GM15510 (cell line): ENCODE results near the gene SLX4IP.

Experiments used
- POLR2A ChIP-seq: IDR thresholded peaks from 3 replicates; pipeline ENCODE4 v1.6.1; 2011; ENCODE audit warnings: borderline replicate concordance; ENCODE audit not compliant: insufficient read length; ENCODE audit errors: extremely low read depth

Gene SLX4IP

DNA sequence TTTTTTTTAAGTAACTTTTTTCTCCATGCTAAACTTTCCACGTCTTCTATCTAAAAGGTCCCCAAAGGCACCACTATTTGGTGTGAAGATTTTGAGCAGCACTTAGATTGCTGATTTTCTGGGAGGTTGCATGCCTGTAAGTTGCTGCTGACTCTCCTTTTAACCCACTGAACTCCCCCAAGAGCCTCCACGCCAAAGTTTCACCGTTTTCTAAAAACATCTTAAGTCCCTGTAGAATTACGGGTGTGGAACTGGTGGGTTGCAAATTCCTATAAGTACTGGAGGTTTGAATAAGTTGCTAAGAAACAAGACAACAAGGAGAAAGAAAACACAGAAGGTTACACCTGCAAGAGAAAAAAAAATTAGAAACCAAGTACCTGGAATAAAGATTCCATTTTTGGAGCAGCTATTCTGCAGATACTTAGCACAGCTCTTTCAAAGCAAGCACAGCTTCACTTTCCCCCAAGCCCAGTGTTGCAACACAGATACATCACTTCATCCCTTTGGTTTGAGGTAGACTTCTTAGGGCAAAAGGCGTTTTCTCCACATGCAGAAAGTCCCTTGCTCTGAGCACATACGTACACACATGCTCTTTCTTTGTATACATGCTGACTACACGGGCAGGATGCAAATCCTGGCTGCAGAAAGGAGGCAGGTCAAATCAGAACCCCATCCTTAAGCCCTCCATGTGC is 233.7 kb downstream of the SLX4IP start:
- no peak for TF ChIP-seq POLR2A

- no peak for TF ChIP-seq POLR2A
These were observed 234.8 kb downstream of the SLX4IP start for GRCh38 chr20:10669843-10670446.

DNA sequence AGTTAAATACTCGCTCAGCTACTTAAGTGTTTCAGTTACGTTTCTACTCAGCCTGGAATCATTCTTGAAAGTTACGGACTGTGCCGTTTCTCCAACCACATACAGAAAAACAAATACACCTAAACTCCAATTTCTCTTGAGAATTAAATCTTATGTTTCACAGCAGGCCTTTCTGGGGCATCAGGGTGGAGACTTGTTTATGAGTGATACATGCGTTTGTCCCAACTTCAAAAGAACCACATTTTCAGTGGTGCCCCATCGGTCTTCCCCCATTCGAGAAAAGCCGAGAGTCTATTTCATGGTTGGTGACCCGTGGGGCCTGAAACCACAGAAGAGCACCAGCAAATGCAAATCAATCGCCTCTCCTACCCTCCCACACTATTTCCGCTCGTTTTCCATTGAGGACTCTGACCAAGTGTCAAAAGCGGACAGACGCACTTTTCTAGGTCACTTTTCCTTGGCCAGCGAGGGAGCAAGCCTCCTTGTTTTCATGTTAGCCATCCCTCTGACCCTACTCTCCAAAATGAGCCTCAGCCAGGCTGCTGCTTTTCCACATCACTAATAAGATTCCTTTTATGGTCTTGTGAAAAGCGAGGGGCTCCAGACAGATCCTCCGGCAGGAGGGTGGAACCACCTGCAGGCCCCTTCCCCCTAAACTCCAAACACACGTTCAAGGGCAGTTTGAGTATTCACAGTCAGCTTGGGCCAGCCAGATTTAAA is 235.6 kb downstream of the SLX4IP start:
- no peak for TF ChIP-seq POLR2A

- no peak for TF ChIP-seq POLR2A
These were observed 236.3 kb downstream of the SLX4IP start for GRCh38 chr20:10671221-10671918.

GRCh38 chr20:10671919-10672623 is 237.0 kb downstream of the SLX4IP start:
- no peak for TF ChIP-seq POLR2A

DNA sequence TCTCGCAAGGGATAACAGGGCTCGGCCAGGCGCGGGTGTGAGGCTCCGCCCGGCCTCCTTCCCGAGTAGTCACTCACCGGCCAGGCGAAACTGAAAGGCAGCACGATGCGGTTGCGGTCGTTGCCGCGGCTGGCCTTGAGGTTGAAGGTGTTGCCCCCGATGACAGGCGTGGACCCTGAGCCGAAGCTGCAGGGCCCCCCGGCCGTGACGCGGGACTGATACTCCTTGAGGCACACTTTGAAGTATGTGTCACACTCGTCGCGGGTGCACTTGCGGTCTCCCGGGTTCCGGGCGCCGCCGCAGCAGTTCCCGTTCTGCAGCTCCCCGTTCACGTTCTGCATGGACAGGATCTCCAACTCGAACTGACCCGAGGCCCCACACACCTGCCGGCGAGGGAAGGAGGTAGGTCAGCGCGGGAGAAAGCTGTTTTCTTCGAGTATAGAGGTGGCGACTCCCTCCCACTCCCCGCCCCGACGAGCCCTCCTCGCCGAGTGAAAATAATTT is 237.6 kb downstream of the SLX4IP start:
- peak; percentile 14 for TF ChIP-seq POLR2A

DNA sequence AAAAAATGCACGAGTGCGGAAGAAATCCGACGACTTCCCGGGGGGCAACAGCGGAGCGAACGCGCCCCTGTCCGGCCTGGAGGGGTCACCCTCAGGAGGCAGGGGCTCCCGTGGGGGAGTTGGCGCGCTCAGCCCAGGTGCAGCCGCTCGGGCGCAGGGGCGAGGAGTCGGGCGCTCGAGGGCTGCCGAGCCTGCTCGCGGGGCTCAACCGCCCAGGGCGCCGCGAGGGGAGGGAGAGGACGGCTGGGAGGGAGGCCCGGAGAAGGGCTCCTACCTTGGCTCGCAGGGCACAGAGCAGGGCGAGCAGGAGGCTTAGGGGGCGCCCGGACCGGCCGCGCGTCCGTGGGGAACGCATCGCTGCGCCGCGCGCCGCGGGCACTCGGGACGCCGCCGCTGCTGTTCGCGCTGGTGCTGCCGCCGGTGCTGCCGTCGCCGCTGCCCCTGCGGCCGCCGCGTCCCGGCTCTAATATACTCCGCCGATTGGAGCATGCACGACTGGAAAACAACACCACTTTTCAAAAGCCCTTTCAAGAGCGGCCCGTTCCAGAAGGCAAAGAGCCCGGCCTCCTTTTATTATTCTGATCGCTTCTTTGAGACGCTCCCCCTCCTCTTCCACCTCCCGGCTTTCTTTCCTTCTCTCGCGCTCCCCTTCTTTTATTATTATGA is 238.2 kb downstream of the SLX4IP start:
- TF ChIP-seq POLR2A = peak; percentile 2

GRCh38 chr20:10673842-10674683 is 239.0 kb downstream of the SLX4IP start, which contains the start of gene JAG1:
TSS of gene JAG1 (minus strand) at chr20:10673999. CDS start at chr20:10673530, 469 bp downstream.
- peak; percentile 77 for TF ChIP-seq POLR2A

DNA sequence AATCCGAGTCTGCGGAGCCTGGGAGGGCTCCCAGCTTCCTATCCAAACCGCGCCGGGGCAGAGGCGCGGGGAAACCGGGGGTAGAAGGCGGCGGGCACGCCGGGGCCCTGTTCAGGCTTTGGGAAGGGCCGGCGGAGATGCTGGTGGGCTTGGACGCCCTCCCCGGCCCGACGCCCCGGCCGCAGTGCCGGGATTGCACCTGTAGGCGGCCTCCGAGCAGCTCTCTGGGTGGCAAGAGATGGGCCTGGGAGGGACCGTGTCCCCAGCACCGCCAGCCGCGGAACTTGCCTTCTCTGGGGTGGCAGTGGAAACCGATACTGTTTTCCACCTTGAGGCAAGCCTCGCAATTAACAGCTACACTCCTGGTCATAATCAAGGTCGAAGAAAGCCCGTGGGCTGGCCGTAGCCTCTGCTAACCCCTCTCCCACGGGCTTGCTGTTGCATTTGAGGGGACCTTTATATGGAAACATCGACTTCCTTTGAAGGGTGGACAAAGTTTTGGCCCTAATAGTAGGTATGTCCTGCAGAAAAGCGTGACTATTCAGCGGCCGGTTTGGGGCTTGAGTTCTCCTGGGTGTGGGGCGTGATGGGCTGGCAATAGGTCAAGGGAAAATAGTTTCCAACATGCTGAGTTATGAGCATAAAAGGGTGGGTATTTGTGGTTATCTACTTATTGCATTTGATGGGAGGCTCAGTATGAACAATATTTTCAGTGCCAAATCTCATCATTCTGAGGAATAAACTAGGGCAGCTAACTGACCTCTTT is 239.8 kb downstream of the SLX4IP start:
- TF ChIP-seq POLR2A = no peak

DNA sequence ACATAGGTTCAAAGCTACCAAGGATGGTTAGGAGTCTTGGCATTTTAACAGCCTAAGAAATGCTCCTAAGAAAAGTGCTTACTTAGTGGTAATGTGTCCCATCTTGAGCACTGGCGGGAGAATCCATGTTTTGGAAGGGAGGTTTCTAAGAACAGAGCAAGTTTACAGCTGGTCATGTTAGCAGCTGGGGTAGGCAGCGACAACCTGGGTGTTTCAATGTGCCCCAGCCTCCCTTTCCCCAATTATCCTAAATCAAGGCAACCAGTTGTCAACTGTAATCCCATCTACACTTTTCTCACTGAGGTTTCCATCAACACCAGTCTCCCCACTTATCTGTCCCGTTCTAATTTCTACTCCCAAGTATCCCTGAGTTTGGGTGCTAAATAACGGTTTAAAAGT is 240.3 kb downstream of the SLX4IP start:
- no peak for TF ChIP-seq POLR2A

DNA sequence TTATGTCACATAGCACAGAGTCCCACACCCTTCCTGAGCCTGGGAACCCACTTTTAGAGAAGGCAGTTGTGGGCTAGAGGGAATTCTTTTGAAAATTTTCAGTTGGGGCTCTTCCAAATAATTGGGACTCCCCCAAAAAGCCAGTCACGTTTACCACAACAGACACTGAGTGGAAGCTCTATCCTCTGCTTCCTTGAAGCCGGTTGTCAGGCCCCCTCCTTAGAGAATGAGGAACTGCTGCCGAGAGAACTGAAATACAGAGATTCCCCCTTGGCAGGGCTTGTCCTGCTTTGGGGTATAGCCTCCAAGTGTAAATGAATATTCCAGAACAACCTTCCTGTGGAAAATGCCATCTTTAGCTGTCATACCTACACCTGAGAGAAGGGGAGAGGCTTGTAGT is 241.4 kb downstream of the SLX4IP start:
- TF ChIP-seq POLR2A = no peak
